IMR-90 (cell line): ENCODE data around the gene THY1. TPM values are rescaled to one million over a fixed set of nuclear protein-coding genes. Genes with fewer than 3 reads are reported as not detected.

Experiments used
- ATAC-seq: fragments of 200-7000 bp; cut with Tn5 transposase; 2 replicates; pipeline ENCODE4 v1.9.1; 2020; ENCODE audit warnings: low read depth, mild to moderate bottlenecking, moderate library complexity
- BruUV-seq: library from RNA; stranded (reverse); fragments of 400-500 nt; replicated peaks from 2 replicates; lab custom pipeline; 2021; lab: Mats Ljungman, UMichigan
- CTCF ChIA-PET: fragments of 300-600 bp; formaldehyde crosslinking; extraction: SDS; loops from one replicate; lab custom pipeline; 2021; ENCODE audit warnings: antibody characterized with exemption; lab: Yijun Ruan, JAX
- POLR2A ChIA-PET: fragments of 300-600 bp; sonication (Branson Sonifier 250); formaldehyde crosslinking; loops from one replicate; lab custom pipeline; 2022; ENCODE audit warnings: antibody characterized with exemption; ENCODE audit not compliant: unreplicated experiment; lab: Charles Lee
- DNase-seq: peaks from one replicate; pipeline ENCODE4 v3.0.0; 2013
- H2AFZ ChIP-seq: replicated peaks from 2 replicates; pipeline ENCODE3; 2013; ENCODE audit warnings: low read length, mild to moderate bottlenecking; ENCODE audit not compliant: poor library complexity
- H2AK5ac ChIP-seq: 2 replicates; pipeline ENCODE4 v1.6.1; 2013; ENCODE audit warnings: low read depth, low read length, inconsistent platforms
- H2AK9ac ChIP-seq: replicated peaks from 2 replicates; pipeline ENCODE3; 2013; ENCODE audit warnings: mild to moderate bottlenecking, low read depth, low read length, moderate library complexity; ENCODE audit not compliant: poor library complexity
- H2BK120ac ChIP-seq: 2 replicates; pipeline ENCODE4 v1.6.1; 2013; ENCODE audit warnings: low read depth, low read length, inconsistent platforms
- H2BK15ac ChIP-seq: 3 replicates; pipeline ENCODE4 v1.6.1; 2013; ENCODE audit warnings: low read depth, low read length, inconsistent platforms
- H2BK20ac ChIP-seq: 2 replicates; pipeline ENCODE4 v1.6.1; 2013; ENCODE audit warnings: low read depth, mild to moderate bottlenecking, inconsistent platforms, low read length, moderate library complexity
- H2BK5ac ChIP-seq: 2 replicates; pipeline ENCODE4 v1.6.1; 2013; ENCODE audit warnings: mild to moderate bottlenecking, low read depth, low read length, inconsistent platforms; ENCODE audit not compliant: poor library complexity, severe bottlenecking
- H3K14ac ChIP-seq: replicated peaks from 2 replicates; pipeline ENCODE4 v1.6.1; 2013; ENCODE audit warnings: low read depth, low read length, inconsistent platforms
- H3K18ac ChIP-seq: 2 replicates; pipeline ENCODE4 v1.6.1; 2013; ENCODE audit warnings: low read depth, low read length, control low read depth
- H3K23ac ChIP-seq: 2 replicates; pipeline ENCODE4 v1.6.1; 2013; ENCODE audit warnings: low read depth, low read length, inconsistent platforms
- H3K27ac ChIP-seq: 2 replicates; pipeline ENCODE4 v1.5.1; 2013; ENCODE audit warnings: mild to moderate bottlenecking, control low read depth, low read length; ENCODE audit not compliant: insufficient read depth
- H3K27me3 ChIP-seq: 2 replicates; pipeline ENCODE4 v1.6.1; 2013; ENCODE audit warnings: low read length; ENCODE audit not compliant: control insufficient read depth, insufficient read depth
- H3K36me3 ChIP-seq: 2 replicates; pipeline ENCODE4 v1.6.1; 2013; ENCODE audit warnings: low read length, mixed read lengths; ENCODE audit not compliant: control insufficient read depth, insufficient read depth
- H3K4ac ChIP-seq: 2 replicates; pipeline ENCODE4 v1.6.1; 2013; ENCODE audit warnings: low read depth, low read length, inconsistent platforms
- H3K4me1 ChIP-seq: 2 replicates; pipeline ENCODE4 v1.6.1; 2013; ENCODE audit warnings: low read length, mixed read lengths; ENCODE audit not compliant: control insufficient read depth, insufficient read depth
- H3K4me2 ChIP-seq: 2 replicates; pipeline ENCODE4 v1.6.1; 2013; ENCODE audit warnings: low read depth, mild to moderate bottlenecking, control low read depth, low read length, moderate library complexity
- H3K4me3 ChIP-seq: 2 replicates; pipeline ENCODE4 v1.5.1; 2013; ENCODE audit warnings: low read depth, mild to moderate bottlenecking, control low read depth, low read length, moderate library complexity; ENCODE audit not compliant: insufficient read depth
- H3K56ac ChIP-seq: 2 replicates; pipeline ENCODE4 v1.6.1; 2013; ENCODE audit warnings: low read length, inconsistent platforms; ENCODE audit not compliant: insufficient read depth; ENCODE audit errors: extremely low read depth
- H3K79me1 ChIP-seq, 2 experiments: 2 replicates each; pipeline ENCODE4 v1.6.1; 2013; ENCODE audit warnings: low read length in 2 of 2, inconsistent platforms in 1 of 2, low read depth in 1 of 2
- H3K9ac ChIP-seq: 2 replicates; pipeline ENCODE4 v1.6.1; 2013; ENCODE audit warnings: low read depth, low read length, control low read depth
- H3K9me1 ChIP-seq: 2 replicates; pipeline ENCODE4 v1.6.1; 2013; ENCODE audit warnings: low read length, inconsistent platforms; ENCODE audit not compliant: insufficient read depth
- H3K9me3 ChIP-seq: 2 replicates; pipeline ENCODE4 v1.6.1; 2013; ENCODE audit warnings: low read length; ENCODE audit not compliant: control insufficient read depth, insufficient read depth
- H4K20me1 ChIP-seq: 2 replicates; pipeline ENCODE4 v1.6.1; 2013; ENCODE audit warnings: low read length, inconsistent platforms; ENCODE audit not compliant: insufficient read depth
- H4K5ac ChIP-seq: 2 replicates; pipeline ENCODE4 v1.6.1; 2013; ENCODE audit warnings: mild to moderate bottlenecking, low read depth, low read length, control low read depth
- H4K8ac ChIP-seq, 2 experiments: 2 replicates each; pipeline ENCODE4 v1.6.1; 2013; ENCODE audit warnings: low read depth in 2 of 2, low read length in 2 of 2, control low read depth in 1 of 2, inconsistent platforms in 1 of 2
- H4K91ac ChIP-seq: 2 replicates; pipeline ENCODE4 v1.6.1; 2013; ENCODE audit warnings: low read depth, low read length, inconsistent platforms; ENCODE audit not compliant: insufficient read depth
- BHLHE40 ChIP-seq: fragments of 150-350 bp; IDR thresholded peaks from 2 replicates; pipeline ENCODE4 v1.6.1; 2016; ENCODE audit warnings: mild to moderate bottlenecking, low read depth, low read length
- ELK1 ChIP-seq: fragments of 150-350 bp; IDR thresholded peaks from 2 replicates; pipeline ENCODE4 v1.6.1; 2016; ENCODE audit warnings: low read depth, mild to moderate bottlenecking, low read length, moderate library complexity, borderline replicate concordance
- MAFK ChIP-seq: IDR thresholded peaks from 2 replicates; pipeline ENCODE4 v1.6.1; 2012; ENCODE audit warnings: low read depth, low read length, improper control_type of control experiment
- MXI1 ChIP-seq: IDR thresholded peaks from 2 replicates; pipeline ENCODE4 v1.6.1; 2012; ENCODE audit warnings: low read depth, mild to moderate bottlenecking, low read length, moderate library complexity, borderline replicate concordance
- POLR2A ChIP-seq: IDR thresholded peaks from 2 replicates; pipeline ENCODE4 v1.6.1; 2012; ENCODE audit warnings: mild to moderate bottlenecking, low read depth, low read length
- RAD21 ChIP-seq: IDR thresholded peaks from 2 replicates; pipeline ENCODE4 v1.6.1; 2012; ENCODE audit warnings: low read length, improper control_type of control experiment
- RFX5 ChIP-seq: IDR thresholded peaks from 2 replicates; pipeline ENCODE4 v1.8.0; 2012; ENCODE audit warnings: low read depth, mild to moderate bottlenecking, low read length, moderate library complexity
- SMC3 ChIP-seq: fragments of 150-350 bp; IDR thresholded peaks from 2 replicates; pipeline ENCODE4 v1.6.1; 2016; ENCODE audit warnings: low read depth, mild to moderate bottlenecking, antibody characterized with exemption, low read length, moderate library complexity
- USF2 ChIP-seq: fragments of 150-350 bp; IDR thresholded peaks from 2 replicates; pipeline ENCODE4 v1.6.1; 2017; ENCODE audit warnings: mild to moderate bottlenecking, antibody characterized with exemption, low read length, low read depth
- WGBS, 2 experiments: methylation state at CpG; one replicate each; pipeline versions ENCODE4 v1.1.5 to v1.1.7; 2013; ENCODE audit warnings: missing lambda C conversion rate in 2 of 2; ENCODE audit not compliant: insufficient read length in 1 of 2; ENCODE audit errors: extremely low coverage in 2 of 2; 5-methylcytosine and 5-hydroxymethylcytosine counted together
- dilution Hi-C: fragments of 300-500 bp; cut with HindIII; formaldehyde crosslinking; loops from one replicate; pipeline ENCODE4 v1.14.3; 2018; ENCODE audit warnings: low sequenced_read_pairs; ENCODE audit not compliant: unreplicated experiment
- in situ Hi-C: fragments of 300-500 bp; cut with MboI; formaldehyde crosslinking; loops from 3 replicates; pipeline ENCODE4 v1.14.3; 2019; ENCODE audit warnings: low sequenced_read_pairs, inconsistent platforms, mixed read lengths
- intact Hi-C: fragments of 100-400 bp; cut with micrococcal nuclease; formaldehyde crosslinking; loops from 2 replicates; pipeline ENCODE4 v1.10.0; 2022
- polyA plus RNA-seq, 3 experiments: library from polyadenylated mRNA; depleted of rRNA; stranded (reverse); fragments of >200 nt; gene quantifications; 2 replicates each; pipeline ENCODE4 v1.2.3, GENCODE V29; 2012; ENCODE audit warnings: low replicate concordance in 1 of 3
- total RNA-seq: library from RNA; depleted of rRNA; stranded (reverse); fragments of >200 nt; gene quantifications from 2 replicates; pipeline ENCODE4 v1.2.3, GENCODE V29; 2012

THY1 gene
- total and polyA plus RNA-seq, 2 of the 4 experiments (the other 2 are of a cell fraction) = 703 to 2,603 TPM

GRCh38 chr11:119426142-119426541 is 3.2 kb upstream of the THY1 start:
- H3K36me3 ChIP-seq = no peaks in the 10 kb centered on the region
- H3K9ac ChIP-seq = no peak overlapping the region
- no peak overlapping the region for H3K4me3 ChIP-seq
- H2AK9ac ChIP-seq = no peak overlapping the region
- no peak overlapping the region for H4K91ac ChIP-seq
- H4K20me1 ChIP-seq = peaks cover 11% of the 10 kb centered on the region
- TF ChIP-seq SMC3 = no peak
- no peak for TF ChIP-seq MAFK
- no peak for TF ChIP-seq ELK1
- no peak for TF ChIP-seq RFX5
- no peak for TF ChIP-seq RAD21
- TF ChIP-seq BHLHE40 = no peak
- no peak for TF ChIP-seq USF2
- no peak for TF ChIP-seq POLR2A
- TF ChIP-seq MXI1 = no peak
- dilution Hi-C loops (no loop called here), intact Hi-C loops (no loop called here), in situ Hi-C loops (no loop called here)
- DNase-seq (no peak), ATAC-seq (no peak)
- WGBS, 2 experiments = 43% methylated on average over 3 of the region's 4 CpGs; no CpG with 5 or more reads in 1 of the 2 experiments
- H2BK20ac ChIP-seq = no peak overlapping the region
- H3K14ac ChIP-seq = no peak overlapping the region
- no peaks in the 10 kb centered on the region; the same call in 1 of the 2 replicates for H3K9me1 ChIP-seq
- H2BK15ac ChIP-seq = no peak overlapping the region
- H3K27me3 ChIP-seq = no peaks in the 10 kb centered on the region
- H2BK5ac ChIP-seq = no peak overlapping the region
- H4K8ac ChIP-seq = no peak overlapping the region
- H3K56ac ChIP-seq = no peak overlapping the region
- no peak overlapping the region for H2BK120ac ChIP-seq
- no TSS peak for BruUV-seq
- no peaks in the 10 kb centered on the region; the same call in 1 of the 2 replicates for H3K4me1 ChIP-seq
- H3K27ac ChIP-seq = no peak overlapping the region
- POLR2A ChIA-PET = no interaction called here
- peaks cover 3 to 13% of the 10 kb centered on the region in 2 experiments; a peak in 2 of 4 replicates for H3K79me1 ChIP-seq
- H2AK5ac ChIP-seq = 0 out of 2 replicates have a peak overlapping the region, but pooled peaks have one; percentile 13
- no peak overlapping the region for H3K4ac ChIP-seq
- H3K4me2 ChIP-seq = no peak overlapping the region
- no peak overlapping the region for H2AFZ ChIP-seq
- H3K23ac ChIP-seq = no peak overlapping the region
- no peak overlapping the region for H3K18ac ChIP-seq
- CTCF ChIA-PET = interaction anchor here (0.7 kb wide), 1 partner anchor 9 kb away, joined by 5 read pairs; no protein-coding TSS in a partner anchor
- no peaks in the 10 kb centered on the region for H3K9me3 ChIP-seq
- H4K5ac ChIP-seq = no peak overlapping the region
